DMS153 (cell line): Measurements from ENCODE around the gene PPP1R15B.
A peak's percentile ranks its signal among the peaks of the same experiment; 100 is the strongest.

Source experiments
- DNase-seq: peaks from one replicate; lab custom pipeline; 2025; lab: John Stamatoyannopoulos, UW

The PPP1R15B gene

DNA sequence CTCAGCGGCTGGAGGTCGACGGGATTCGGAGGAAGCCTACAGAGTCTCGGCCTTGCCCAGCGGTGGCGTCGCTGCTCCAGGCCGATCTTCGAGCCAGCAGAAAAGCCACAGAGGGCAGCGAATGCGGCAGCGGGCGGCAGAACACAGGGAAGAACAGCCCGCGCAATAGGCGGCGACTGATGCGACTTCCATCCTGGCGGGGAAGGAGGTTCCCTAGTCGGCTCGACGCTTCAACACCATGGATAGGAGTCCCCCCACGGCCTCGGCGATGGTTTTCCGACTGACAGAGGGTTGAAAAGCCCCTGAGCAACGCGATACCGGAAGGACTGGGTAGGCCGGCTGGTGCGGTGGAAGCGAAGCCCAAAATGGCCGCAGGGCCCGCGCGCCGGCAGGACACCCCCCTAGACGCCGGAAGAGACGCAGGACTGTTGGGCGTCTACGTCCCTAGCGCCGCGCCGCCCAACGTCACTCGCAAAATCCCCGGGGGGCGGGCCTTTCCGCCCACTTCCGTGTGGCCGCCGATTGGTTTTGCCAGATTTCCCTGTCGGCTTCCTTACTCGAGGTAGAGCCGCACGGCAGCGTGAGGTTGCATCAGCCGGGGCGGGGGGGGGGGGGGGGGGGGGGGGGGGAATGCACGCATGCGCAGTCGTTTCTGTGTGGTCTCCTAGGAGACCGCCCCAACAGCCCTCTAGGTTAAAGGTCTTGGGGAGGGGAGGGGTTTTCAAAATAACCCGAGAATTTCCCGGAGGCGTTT lies at the start of gene PPP1R15B:
PPP1R15B (minus strand) TSS at position 367 of the 754 bp plus-strand sequence. CDS start 406 bp downstream, outside the sequence.
- peak; percentile 100 for DNase-seq

DNA sequence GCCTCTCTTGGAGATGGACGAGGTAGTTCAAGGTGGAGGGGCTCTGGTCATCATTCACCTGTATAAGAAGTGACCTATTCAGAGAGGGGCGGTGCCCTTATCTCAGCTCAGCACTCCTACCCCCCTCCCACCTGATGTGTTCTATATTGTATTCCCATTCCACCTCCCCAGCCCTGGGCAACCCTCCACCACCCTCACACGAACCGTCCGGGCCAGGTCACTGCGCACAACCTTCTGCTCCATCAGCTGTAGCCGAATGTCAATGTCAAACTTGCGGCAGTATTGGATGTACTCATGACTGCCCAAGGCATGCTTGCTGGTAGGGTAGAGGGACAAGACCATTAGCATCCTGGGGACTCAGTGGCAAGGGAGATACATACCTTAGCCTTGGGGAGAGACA lies 48.7 kb upstream of the PPP1R15B start:
- DNase-seq: no peak

DNA sequence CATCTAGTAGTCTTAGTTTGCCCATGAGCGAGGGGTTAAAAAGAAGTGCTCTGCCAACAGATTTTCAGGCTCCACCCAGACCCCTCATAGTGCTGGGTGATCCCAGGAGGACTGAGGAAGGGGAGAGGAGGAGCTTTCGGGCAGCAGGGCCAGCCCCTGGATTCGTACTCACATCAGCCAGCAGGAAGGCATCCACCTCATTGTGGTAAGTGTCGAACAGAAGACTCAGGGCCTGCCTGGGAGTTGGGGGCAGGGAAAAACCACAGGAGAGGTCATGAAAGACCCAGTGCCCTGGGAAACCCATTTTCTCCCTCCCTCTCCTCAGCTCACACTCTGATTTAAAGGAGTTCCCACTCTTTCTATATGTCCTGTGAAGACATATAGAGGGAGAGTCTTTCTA lies 48.1 kb upstream of the PPP1R15B start:
- no peak for DNase-seq

DNA sequence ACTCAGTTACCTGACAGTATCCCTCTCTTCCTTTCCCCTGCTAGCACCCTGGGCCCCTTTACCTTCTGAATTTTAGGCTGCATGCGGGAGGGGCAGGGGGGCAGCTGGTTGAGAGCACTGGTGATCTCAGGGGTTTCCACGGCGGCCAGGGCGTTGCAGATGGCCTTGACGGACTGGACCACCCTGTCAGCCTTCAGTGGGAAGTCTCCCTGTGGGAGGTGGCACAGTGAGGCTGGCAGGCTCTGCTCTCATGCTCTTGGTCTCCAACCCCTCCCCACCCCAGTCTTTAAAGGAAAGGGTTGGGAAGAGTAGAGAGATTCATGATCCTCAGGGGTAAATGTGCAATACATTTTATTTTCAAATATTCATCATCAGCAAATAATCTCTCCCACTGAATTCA lies 46.0 kb upstream of the PPP1R15B start:
- DNase-seq: no peak

DNA sequence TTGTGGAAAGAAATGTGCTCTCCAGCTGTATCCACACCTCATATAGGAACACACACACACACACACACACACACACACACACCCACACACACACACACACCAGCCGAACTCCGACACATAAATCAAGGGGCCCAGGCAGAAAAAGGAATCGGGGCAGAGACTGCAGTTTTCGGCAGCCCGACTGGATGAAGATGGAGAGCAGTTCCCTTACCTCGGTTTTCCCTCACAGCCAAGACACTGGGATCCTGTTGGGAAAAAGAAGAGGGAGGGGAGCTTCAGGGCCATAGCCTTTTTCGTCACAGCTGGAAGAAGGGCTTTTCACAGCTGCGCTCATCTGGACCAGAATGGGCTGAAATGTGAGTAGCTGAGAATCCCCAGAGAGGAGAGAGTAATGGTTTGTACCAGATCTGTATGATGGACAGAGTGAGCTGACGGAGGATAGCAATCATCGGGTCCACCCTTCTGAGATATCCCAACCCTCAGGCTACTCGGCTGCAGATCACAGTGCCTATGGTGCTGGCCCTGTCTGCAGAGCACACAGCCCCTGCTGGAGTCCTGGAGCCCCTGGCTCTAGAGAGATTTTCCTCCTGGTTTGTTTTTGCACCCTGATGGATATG lies 45.3 kb upstream of the PPP1R15B start:
- no peak for DNase-seq

DNA sequence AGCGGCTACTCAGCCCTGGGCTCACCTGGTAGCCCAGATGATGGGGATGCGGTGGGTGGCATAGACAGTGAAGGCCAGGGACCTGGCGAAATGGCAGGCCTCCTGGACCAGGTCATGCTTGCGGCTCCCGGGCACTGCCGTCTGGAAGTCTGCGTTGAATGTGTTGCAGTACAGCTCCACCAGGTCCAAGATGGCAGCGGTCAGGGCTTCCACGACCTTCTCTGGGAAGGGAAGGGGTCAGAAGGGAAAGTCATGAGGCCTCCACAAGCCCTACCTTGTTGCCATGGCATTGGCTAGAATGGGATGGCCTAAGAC lies 44.2 kb upstream of the PPP1R15B start:
- DNase-seq: no peak

DNA sequence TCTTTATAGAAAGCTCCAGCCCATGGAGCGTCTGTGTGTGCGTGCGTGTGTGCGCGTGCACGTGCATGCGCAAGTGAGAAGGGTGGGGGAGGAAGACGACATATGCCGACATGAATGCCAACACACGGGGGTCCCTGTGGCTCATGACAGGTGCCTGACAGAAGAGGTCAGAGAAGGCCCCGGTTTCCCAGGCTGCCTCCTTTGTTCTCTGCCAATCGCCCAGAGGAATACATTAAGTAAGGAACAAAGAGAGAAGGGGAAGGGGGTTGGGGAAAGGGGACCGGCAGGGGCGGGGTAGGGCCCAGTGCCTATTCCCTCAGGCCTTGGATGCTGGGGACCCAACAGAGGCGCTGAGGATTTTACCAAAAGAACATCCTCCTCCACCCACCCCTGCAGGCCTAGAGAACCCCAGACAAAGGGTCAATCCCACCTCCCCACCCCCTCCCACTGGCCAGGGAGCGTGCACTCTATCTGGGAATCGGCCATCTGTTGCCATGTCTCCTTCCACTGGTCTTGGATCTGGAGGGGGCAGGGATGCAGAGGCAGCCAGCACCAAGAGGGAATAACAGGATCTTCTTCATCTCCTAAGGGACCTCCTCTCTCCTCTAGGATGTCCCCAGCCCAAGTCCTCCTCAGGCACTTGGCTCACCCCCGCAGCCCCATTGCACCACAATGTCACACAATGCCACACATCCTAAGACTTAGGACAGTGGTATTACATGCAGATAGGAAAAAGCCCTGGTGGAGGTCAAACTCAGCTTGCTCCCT lies 43.6 kb upstream of the PPP1R15B start:
- DNase-seq: no peak

DNA sequence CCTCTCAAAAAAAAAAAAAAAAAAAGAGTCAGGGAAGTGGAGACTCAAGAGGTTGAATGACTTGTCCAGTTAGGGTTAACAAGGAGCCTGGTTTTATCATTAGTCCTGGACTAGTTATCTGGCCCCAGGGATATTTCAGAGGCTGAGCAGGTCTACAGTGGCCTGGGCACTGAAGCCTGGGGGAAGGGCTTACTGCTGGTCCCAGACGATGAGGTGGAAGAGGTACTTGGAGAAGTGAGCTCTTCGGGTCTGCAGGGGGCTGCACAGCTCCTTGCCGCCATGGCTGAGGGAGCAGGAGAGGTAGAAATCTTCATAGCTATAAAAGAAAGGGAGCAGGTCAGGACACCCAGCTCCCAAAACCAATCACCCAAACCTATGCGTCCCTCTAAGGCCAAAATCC lies 42.9 kb upstream of the PPP1R15B start:
- DNase-seq: no peak

DNA sequence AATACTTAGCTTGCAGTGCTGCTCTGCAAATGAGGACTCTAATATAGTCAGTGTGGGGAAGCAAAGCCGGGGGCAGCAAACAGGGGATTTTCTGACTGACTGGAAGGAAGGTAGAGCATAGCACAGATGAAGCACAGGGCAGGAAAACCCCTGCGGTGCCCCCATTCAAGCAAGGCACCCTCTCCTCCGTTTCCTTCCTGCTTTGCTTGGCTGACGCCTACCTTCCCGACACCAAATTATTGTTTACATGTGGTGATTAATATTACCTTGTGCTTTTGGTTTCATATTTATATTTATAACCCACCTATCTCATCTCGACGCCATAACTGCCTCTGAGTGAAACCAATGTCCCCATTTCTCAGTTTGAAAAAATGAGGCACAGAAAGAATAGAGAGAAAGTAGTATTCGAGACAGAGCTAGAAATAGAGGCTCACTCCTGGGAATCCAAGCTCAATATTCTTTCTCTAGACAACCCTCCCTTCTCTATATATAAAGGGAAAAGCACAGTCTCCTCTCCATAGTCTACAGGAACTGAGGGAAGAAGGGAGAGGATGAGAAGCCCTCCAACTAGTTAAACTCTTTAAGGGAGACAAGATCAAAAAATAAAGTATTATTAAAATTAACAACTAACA lies 41.6 kb upstream of the PPP1R15B start:
- DNase-seq: no peak

DNA sequence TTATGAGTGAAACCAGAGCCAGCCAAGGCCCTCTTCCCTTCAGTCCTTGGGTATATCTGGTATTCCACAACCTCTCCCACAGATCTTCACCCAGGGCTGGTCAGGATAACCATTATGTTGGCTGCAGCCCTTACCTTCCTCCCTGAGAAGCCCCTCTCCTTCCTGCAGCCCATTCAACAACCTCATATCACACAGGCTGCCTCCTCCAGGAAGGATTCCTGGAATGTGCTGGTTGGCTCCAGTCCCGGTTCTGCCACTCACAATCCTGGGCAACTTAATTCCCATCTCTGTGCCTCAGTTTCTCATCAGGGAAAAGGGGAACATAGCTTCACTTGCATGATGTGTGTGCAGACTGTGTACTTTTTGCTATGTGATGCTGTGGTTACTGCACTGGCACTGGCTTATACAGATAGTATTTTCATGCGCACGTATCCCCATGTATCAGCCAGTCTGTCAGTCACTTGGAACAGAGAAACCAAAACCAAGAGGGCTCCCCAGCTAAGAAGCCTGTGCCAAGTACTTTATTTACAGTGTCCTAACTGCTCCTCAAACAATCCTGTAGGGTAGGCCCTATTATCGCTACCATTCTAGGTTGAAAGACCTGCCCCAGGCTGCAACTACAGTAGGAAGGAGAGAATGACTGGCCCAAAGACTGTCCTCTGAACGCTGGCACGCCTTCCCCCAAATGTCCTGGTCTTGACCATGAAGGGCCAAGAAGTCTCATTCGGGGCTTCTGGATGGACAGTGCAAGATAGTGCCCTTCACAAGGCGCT lies 39.9 kb upstream of the PPP1R15B start:
- no peak for DNase-seq

DNA sequence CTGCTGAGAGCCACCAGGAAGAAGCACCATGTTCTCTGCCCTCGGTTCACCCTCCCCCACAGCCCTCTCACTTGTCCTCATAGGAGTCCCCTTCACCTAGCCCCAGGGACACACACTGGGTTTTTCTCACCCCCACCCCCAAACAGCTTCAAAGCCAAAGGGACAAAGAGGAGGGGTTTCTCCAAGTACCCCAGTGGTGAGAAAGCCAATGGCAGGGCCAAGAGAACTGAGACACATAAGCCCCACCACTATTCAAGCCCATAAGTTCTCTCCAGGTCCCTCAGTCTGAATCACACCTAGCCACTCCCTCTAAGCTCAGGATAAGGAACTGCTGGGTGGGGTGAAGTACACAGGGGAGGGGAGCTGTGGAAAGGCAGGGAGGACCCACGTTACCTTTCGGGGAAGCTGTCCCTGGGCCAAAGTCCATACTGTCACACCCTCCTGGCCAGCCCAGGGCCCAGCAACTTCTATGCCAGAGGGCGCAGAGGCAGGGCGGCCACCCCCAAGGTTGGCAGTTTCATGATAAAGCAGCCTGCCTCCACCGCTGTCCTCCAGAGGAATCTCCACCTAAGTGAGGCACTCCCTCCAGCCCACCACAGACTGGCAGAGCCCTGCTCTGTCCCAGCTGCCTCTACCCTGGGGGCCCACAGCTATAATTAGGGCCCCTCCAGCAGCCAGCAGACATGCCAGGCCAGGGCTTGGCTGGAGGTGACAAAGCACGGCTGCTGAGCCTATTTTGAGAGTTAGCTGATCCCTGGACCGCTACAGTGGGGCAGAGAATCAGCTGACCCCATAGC lies 39.0 kb upstream of the PPP1R15B start:
- no peak for DNase-seq

DNA sequence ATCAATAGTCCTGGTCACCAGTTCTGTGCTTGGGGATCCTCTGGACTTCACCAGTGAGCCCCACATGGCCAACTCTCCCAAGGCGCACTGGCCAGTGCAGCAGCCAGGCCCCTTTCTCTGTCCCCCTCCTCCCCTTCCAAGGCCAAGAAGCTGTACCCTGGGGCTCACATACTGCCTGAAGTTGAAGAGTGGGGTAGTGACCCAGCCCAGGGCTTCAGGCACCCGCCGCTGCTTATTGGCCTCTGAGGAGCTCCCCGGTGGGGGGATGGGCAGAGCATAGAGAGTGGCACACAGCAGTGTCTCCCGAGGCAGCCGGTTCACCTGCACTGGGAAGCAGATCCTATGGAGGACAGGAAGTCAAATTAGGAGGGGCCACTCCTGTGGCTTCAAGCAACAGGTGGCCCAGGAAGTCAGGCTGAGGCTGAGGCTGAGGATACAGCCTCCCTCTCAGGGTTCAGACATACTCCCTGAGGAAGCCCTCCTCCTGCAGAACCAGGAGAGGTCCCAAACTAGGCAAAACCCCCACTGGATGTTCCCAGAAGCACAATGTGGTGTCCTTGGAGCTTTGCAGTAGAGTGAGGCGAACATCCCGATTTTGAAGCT lies 38.2 kb upstream of the PPP1R15B start:
- DNase-seq: no peak

DNA sequence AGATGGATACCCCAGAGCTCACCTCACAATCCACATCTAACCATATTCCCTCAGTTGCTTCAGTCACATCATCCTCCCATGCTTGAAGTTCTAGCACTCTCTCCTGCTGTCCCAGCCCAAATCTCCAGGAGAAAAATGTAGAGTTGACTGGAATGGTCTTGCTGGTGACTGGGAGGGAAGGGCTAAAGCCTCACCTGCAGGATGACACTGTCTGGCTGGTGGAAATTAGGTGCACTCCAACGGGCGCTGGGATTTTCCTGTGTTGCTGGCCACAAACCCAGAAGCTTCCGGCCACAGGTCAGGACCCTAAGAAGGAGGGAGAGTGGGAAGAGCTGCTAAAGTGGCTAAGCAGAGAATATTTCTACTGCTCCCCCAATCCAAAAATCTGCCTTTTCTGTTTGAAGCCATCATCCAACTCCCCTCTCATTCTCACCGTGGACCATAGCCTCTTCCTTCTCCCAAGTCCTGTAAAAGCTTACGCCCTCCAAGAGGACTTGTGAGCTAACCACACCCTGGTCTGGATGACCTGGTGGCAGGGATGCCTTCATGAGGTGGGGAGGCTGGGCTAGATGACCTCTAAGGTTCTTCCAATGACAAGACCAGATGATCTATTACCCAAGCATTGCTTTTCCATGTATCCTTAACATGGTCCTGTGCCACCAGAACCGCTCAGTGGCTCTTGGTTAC lies 37.5 kb upstream of the PPP1R15B start:
- DNase-seq: no peak

DNA sequence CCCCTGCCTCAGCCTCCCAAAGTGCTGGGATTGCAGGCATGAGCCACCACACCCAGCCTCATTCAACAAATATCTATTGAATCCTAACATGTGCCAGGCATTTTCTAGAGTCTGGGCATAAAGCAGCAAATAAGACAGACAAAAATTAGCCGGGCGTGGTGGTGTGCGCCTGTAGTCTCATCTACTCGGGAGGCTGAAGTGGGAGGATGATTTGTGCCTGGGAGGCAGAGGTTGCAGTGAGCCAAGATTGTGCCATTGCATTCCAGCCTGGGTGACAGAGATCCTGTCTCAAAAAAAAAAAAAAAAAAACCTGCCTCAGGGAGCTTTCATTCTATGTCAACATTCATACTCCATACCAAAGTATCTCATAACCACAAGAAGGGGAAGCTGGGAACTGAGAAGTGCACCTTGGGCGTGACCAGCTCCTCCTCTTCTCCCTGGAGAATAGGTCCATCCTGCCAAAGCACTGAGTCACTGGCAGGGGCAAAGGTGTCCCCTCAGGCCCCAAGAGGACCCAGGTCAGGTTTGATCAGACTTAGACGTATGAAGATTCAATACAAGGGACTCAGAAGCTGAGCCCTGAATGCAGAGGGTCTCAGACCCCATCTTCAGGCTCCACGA lies 36.8 kb upstream of the PPP1R15B start:
- DNase-seq: no peak

DNA sequence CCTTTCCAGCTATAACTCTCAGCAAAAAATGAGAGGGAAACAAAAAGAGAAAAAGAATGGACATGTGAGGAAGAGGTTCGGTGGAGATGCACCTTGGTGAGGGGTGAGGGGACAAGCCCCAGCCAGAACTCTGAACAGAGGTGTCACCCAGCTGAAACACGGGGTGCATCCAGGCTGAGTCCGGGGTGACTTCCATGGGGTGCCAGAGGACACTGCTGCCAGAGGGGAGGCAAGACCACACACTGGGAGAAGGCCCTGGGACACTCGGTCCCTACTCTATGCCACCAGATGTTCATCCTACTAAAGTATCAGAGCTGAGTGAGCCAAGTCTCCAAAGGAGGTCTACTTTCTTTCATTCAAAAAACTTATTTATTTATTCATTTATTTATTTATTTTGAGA lies 36.1 kb upstream of the PPP1R15B start:
- DNase-seq: no peak

DNA sequence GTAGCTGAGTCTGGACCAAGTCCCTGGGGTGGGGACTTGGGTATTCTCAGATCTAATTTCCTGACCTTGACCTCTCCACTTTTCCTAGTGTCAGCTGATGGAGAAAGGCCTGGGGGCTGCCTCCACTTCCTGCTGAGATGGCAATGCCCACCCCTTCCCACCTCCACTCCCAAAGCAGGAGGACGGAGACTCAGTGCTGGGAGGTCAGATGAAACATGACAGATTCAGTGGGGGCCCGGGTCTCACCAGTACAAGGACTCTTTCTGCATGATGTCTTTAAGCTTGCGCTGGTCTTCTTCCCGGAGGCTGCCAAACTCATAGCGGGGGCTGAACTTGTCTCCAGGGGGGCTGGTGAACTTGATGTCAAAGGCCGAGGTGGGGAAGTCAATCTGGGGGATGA lies 35.6 kb upstream of the PPP1R15B start:
- DNase-seq: no peak

DNA sequence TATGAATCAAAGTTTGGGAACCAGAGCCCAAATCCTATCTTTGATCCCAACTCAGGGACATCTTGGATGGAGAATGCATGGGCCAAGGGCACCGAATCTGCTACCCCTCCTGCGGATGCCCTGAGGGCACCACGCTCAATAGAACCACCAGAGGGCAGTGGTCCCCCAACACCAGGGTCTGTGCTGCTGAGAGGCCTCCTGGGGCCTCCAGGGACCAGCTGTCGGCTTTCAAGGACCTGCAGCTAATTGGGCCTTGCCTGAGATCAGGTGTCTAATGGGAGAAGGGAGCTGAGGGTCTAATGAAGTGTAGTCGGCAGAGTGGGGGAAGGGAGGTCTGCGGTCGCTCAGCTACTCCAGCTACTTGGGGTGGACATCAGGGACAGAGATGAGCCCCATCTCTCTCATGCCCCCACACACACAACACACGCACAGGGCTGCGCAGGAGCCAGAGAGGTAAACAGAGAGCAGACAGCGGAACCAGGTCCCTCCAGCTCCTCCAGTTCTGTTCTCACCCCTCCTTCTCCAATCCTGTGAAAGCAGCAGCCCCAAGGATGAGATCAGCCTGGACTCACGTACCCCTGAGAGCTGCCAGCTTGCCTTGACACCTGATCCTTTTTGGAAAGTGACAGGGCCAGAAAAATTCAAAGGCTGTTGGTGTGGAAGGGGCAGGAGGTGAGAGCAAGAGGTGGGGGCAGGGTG lies 34.9 kb upstream of the PPP1R15B start:
- DNase-seq: peak; percentile 93

DNA sequence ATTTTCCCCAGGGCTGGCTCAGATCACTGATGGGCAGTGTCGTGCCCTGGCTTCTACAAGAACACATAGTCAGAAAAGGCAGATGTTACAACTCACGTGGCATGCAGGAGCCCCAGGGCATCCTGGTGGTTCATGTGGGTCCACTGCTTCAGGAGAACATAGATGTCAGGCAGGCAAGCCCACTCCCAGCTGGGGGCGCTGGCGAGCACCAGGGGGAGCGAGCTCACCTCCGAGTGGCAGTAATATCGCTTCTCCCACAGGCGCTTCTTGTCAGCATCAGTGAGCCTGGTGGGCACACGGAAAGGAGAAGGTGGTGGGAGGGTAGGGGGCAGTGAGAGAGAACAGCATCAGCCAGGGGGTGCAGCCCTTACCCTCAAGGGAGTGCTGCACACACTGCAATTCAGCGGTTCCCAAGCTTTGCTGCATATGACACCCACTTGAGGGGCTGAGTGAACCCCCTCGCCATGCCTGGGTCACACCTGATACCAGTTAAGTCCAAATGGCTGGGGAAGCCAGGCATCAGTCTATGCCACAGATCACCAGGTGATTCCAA lies 34.3 kb upstream of the PPP1R15B start:
- DNase-seq: no peak
